Body of pancreas (tissue), 4 donors: ENCODE data around the gene IGFL4. TPM values are rescaled to one million over a fixed set of nuclear protein-coding genes. Genes with fewer than 3 reads are reported as not detected.

Experiments
- ATAC-seq: fragments of 150-250 bp; one replicate; pipeline ENCODE4 v1.9.1; 2016
- DNase-seq, 4 donors: peaks; one replicate each; pipeline ENCODE4 v3.0.0-alpha.2; 2019
- H3K27ac ChIP-seq, 4 donors: fragments of 200-600 bp; sonication (generic); 1 replicate in 3 of 4; 2 replicates in 1 of 4; pipeline versions ENCODE4 v1.5.1 to v1.6.1; 2016 to 2019; ENCODE audit warnings: mild to moderate bottlenecking in 1 of 4, mixed read lengths in 1 of 4, moderate library complexity in 1 of 4
- H3K27me3 ChIP-seq, 2 donors: fragments of 200-600 bp; sonication (generic); one replicate each; pipeline ENCODE4 v1.6.0; 2016; ENCODE audit warnings: mild to moderate bottlenecking in 1 of 2
- H3K36me3 ChIP-seq, 2 donors: fragments of 200-600 bp; sonication (generic); replicated peaks in 1 of 2; 2 replicates each; pipeline ENCODE4 v1.5.1; 2016; ENCODE audit warnings: low read depth in 2 of 2; ENCODE audit not compliant: insufficient read depth in 1 of 2
- H3K4me1 ChIP-seq: fragments of 200-600 bp; sonication (generic); one replicate; pipeline ENCODE4 v1.6.0; 2016
- H3K4me3 ChIP-seq, 2 donors: fragments of 200-600 bp; sonication (generic); 1 replicate in 1 of 2; 2 replicates in 1 of 2; pipeline ENCODE4 v1.5.1; 2016 to 2019
- H3K9me3 ChIP-seq, 3 donors: fragments of 200-600 bp; sonication (generic); 1 replicate in 2 of 3; 2 replicates in 1 of 3; pipeline ENCODE4 v1.5.1; 2016
- POLR2A ChIP-seq, 3 donors: fragments of 450-650 bp; IDR thresholded peaks; one replicate each; pipeline ENCODE4 v1.6.1; 2016; ENCODE audit warnings: antibody characterized with exemption in 3 of 3, mild to moderate bottlenecking in 2 of 3
- WGBS, 2 donors: methylation state at CpG; one replicate each; pipeline ENCODE4 v1.1.5; 2017; 5-methylcytosine and 5-hydroxymethylcytosine counted together
- intact Hi-C: fragments of 100-400 bp; cut with DNase I; formaldehyde crosslinking; loops from one replicate; pipeline ENCODE4 v1.15.1; 2023
- total RNA-seq, 2 donors: library from RNA; depleted of rRNA; stranded (reverse); fragments of >200 nt; gene quantifications; one replicate each; pipeline ENCODE4 v1.1.0, GENCODE V29; 2016
- TF ChIP-seq, protein P1 (sequence below), 7 experiments: fragments of 450-650 bp in 4 of 7; fragments of 200-600 bp in 3 of 7; sonication (generic) in 3 of 7; IDR thresholded peaks; one replicate each; pipeline ENCODE4 v1.5.1; 2016 to 2019; ENCODE audit warnings: antibody characterized with exemption in 7 of 7

Gene IGFL4
- total RNA-seq, 2 donors from 2014 or later = not detected

DNA sequence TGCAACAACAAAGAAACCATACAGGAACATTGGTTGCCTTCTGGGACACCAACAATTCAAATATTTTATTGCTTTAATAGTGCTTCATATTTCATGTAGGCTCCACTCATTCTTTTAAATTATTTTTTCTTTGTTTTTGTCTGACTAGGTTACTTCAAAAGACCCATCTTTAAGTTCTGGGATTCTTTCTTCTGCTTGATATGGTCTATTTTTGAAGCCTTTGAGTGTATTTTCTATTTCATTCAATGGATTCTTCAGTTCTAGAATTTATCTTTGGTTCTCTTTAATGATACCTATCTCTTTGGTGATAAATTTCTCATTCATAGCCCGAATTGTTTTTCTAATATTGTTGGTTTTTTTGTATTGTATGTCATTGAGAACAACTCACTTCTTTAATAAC is 45.1 kb upstream of the IGFL4 start:
- no peak for DNase-seq
- Histone ChIP-seq H3K27me3 (no peaks in the 10 kb centered on the region), H3K27ac (no peak overlapping the region), H3K4me3 (no peak overlapping the region), H3K9me3 (peaks cover 0 to 5% (median 0%) of the 10 kb centered on the region in 3 donors), H3K4me1 (no peaks in the 10 kb centered on the region), H3K36me3 (no peaks in the 10 kb centered on the region)
- no peak for ATAC-seq
- intact Hi-C loops = loop anchor here (5.0 to 10.0 kb wide), 2 partner anchors 106 to 179 kb away; no protein-coding TSS in a partner anchor
- no peak for TF ChIP-seq POLR2A (IDR thresholded peaks at IDR 0.05)
- TF ChIP-seq, protein P1, sequence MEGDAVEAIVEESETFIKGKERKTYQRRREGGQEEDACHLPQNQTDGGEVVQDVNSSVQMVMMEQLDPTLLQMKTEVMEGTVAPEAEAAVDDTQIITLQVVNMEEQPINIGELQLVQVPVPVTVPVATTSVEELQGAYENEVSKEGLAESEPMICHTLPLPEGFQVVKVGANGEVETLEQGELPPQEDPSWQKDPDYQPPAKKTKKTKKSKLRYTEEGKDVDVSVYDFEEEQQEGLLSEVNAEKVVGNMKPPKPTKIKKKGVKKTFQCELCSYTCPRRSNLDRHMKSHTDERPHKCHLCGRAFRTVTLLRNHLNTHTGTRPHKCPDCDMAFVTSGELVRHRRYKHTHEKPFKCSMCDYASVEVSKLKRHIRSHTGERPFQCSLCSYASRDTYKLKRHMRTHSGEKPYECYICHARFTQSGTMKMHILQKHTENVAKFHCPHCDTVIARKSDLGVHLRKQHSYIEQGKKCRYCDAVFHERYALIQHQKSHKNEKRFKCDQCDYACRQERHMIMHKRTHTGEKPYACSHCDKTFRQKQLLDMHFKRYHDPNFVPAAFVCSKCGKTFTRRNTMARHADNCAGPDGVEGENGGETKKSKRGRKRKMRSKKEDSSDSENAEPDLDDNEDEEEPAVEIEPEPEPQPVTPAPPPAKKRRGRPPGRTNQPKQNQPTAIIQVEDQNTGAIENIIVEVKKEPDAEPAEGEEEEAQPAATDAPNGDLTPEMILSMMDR (IDR thresholded peaks at IDR 0.05) = no peak
- WGBS, 2 donors = 17 to 18% methylated on average over 1 of the region's 1 CpG

- WGBS, 2 donors = 39 to 45% methylated on average over 2 of the region's 2 CpGs
- ATAC-seq (no peak), DNase-seq (no peak)
- TF ChIP-seq POLR2A (IDR thresholded peaks at IDR 0.05) = no peak
- TF ChIP-seq, protein P1 (IDR thresholded peaks at IDR 0.05) = no peak
- Histone ChIP-seq H3K27ac (no peak overlapping the region), H3K9me3 (no peaks in the 10 kb centered on the region), H3K27me3 (peaks cover 0 to 5% of the 10 kb centered on the region in 2 donors), H3K36me3 (no peaks in the 10 kb centered on the region), H3K4me3 (no peak overlapping the region), H3K4me1 (peaks cover under 1% of the 10 kb centered on the region)
- intact Hi-C loops = loop anchor here (10.0 kb wide), 1 partner anchor 182 kb away; no protein-coding TSS in a partner anchor
These were observed 41.9 kb upstream of the IGFL4 start for GRCh38 chr19:46082728-46083050.

- H3K36me3 ChIP-seq = no peaks in the 10 kb centered on the region
- H3K4me1 ChIP-seq = peaks cover 6% of the 10 kb centered on the region
- peaks cover 0 to 7% of the 10 kb centered on the region in 2 donors for H3K27me3 ChIP-seq
- H3K4me3 ChIP-seq = no peak overlapping the region
- 43 to 44% methylated on average over 4 of the region's 4 CpGs for WGBS, 2 donors
- no peak for TF ChIP-seq POLR2A (IDR thresholded peaks at IDR 0.05)
- TF ChIP-seq, protein P1 (IDR thresholded peaks at IDR 0.05) = peak in 6 of 7 experiments; percentile 52 to 80 (median 72)
- intact Hi-C loops = loop anchor here (10.0 kb wide), 1 partner anchor 183 kb away; no protein-coding TSS in a partner anchor
- no peaks in the 10 kb centered on the region for H3K9me3 ChIP-seq
- peak; percentile 71 for ATAC-seq
- H3K27ac ChIP-seq = no peak overlapping the region
- peak; percentile 40 to 55 (median 42) for DNase-seq
These were observed 41.3 kb upstream of the IGFL4 start for GRCh38 chr19:46081928-46082727.

DNA sequence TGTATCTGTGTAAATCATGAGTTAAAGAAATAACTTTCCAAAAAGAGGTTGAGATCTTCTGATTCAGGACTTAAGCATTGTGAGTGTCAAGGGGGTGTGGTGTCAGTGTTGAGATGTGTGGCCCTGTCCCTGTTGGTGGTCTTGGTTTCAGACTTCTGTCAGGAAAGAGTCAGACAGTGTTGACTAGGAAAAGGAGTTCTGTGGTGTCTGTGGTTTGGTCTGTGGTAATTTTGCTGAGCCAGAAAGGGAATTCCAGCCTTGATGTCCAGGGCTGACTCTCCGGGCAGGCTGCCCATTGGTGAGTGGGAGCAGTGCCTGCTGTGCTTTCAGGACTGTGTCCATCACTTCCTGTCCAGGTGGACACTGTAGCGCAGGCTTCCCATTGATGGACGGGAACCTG is 39.8 kb upstream of the IGFL4 start:
- intact Hi-C loops = loop anchor here (10.0 kb wide), 1 partner anchor 184 kb away; no protein-coding TSS in a partner anchor
- peaks cover 0 to 9% of the 10 kb centered on the region in 2 donors for H3K27me3 ChIP-seq
- DNase-seq = peak in 3 of 4 donors; percentile 9 to 21 (median 18)

More for the DNA sequence above, 39.8 kb upstream of the IGFL4 start:
- no peak overlapping the region for H3K27ac ChIP-seq
- no peaks in the 10 kb centered on the region for H3K9me3 ChIP-seq
- ATAC-seq = no peak
- peaks cover 11% of the 10 kb centered on the region for H3K4me1 ChIP-seq
- H3K36me3 ChIP-seq = no peaks in the 10 kb centered on the region
- 33 to 44% methylated on average over 1 to 3 of the region's 3 CpGs for WGBS, 2 donors
- no peak overlapping the region for H3K4me3 ChIP-seq
- TF ChIP-seq, protein P1 (IDR thresholded peaks at IDR 0.05) = no peak
- TF ChIP-seq POLR2A (IDR thresholded peaks at IDR 0.05) = no peak
